Measurements from ENCODE around the gene ARHGEF25.

The ARHGEF25 gene

DNA sequence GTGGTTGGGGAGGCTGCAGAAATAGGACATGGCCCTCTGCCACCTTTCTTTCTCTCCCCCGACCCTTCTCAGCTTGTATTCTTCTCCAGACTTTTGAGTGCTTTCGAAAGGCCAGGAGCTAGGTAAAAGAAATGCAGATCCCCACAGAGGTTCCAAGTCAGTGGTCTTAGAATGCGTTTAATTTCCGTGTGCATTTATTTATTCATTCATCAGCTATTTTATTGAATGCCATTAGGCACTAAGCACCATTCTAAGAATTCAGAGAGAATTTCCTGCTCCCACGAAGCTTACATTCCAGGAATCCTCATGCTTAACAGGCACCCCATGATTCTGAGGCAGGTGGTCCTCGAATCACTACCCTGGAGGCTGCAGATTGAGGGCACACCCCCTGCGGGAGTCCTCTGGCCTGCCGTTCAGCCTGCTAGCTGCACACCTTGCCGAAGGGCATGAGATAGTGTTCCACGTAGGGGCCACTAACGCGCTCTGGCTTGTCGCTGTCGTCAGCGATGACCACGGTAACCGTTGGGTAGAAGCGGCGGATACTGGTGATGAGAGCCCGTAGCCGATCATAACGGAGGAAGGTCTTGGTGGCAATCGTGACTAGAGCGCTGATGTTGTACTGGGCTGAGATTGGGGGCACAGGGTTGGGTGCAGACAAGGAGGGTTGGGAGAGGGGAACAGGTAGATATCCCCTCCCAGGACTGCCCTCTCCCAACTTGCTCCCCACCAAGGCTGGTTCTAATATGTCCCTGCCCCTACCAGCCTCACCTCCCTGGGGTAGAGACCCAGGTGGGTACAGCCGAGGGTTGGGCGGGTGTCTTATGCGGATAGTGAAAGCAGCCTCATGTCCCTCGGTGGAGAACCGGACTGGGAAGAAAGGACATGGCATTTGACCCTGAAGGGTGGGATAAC, 17.3 kb downstream of the ARHGEF25 start:
- Histone ChIP-seq H3K9me2 (replicated peaks; ENCODE audit: insufficient read depth, low read length) (no peaks in the 10 kb centered on the region), H3F3A (ENCODE audit: insufficient read depth) (no peaks in the 10 kb centered on the region), H3K4me2 (ENCODE audit: low read depth, low read length, poor library complexity, severe bottlenecking) (no peak overlapping the region), H2AFZ (ENCODE audit: low read depth, low read length, severe bottlenecking) (no peak overlapping the region), H3K4me3 (ENCODE audit: insufficient read depth, low read length, poor library complexity, severe bottlenecking) (no peak overlapping the region), H4K20me1 (ENCODE audit: low read depth, low read length) (no peaks in the 10 kb centered on the region), H3K27me3 (ENCODE audit: low read length) (no peaks in the 10 kb centered on the region), H3K9me3 (ENCODE audit: insufficient read depth, low read length) (no peaks in the 10 kb centered on the region), H3K9ac (ENCODE audit: low read length) (no peak overlapping the region), H3K79me2 (ENCODE audit: insufficient read depth, low read length) (no peaks in the 10 kb centered on the region), H3K36me3 (ENCODE audit: low read length) (no peaks in the 10 kb centered on the region), H3K27ac (ENCODE audit: low read depth, low read length) (no peak overlapping the region)
- TF ChIP-seq EZH2phosphoT487 (conservative IDR thresholded peaks at IDR 0.05; ENCODE audit: low read length), result no peak
- TF ChIP-seq, protein P1, sequence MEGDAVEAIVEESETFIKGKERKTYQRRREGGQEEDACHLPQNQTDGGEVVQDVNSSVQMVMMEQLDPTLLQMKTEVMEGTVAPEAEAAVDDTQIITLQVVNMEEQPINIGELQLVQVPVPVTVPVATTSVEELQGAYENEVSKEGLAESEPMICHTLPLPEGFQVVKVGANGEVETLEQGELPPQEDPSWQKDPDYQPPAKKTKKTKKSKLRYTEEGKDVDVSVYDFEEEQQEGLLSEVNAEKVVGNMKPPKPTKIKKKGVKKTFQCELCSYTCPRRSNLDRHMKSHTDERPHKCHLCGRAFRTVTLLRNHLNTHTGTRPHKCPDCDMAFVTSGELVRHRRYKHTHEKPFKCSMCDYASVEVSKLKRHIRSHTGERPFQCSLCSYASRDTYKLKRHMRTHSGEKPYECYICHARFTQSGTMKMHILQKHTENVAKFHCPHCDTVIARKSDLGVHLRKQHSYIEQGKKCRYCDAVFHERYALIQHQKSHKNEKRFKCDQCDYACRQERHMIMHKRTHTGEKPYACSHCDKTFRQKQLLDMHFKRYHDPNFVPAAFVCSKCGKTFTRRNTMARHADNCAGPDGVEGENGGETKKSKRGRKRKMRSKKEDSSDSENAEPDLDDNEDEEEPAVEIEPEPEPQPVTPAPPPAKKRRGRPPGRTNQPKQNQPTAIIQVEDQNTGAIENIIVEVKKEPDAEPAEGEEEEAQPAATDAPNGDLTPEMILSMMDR (IDR thresholded peaks at IDR 0.05; ENCODE audit: insufficient read depth, low read length, poor library complexity, severe bottlenecking), result no peak

DNA sequence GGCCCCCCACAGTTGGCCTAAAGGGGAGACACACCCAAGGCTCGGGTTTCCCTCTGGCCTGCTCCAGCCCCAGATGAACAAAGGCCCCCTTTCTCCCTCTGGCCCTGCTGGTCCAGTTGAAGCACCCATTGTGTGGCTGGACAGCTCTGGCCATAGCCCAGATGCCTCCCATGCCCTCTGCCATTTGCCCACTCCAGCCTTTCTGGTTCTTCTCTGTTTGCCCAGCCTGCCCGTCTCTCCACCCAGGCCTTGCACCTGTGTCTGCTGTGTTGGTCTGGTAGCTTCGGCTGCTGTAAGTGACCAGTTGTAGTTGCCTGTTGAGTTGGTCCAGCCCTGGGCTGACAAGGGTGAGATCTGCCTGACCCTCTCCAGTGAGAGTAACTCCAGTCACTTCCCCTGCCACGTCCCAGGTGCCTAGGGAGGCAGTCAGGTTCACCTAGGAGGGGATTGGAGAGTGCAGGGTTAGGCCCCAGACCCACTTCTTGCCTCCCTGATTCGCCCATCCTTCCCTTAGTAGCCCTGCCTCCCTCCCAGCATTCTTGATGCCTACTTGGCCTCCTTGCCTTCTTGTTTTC, 18.7 kb downstream of the ARHGEF25 start:
- H3K9me2 ChIP-seq (replicated peaks; ENCODE audit: insufficient read depth, low read length), result no peaks in the 10 kb centered on the region
- TF ChIP-seq, protein P1 (IDR thresholded peaks at IDR 0.05; ENCODE audit: insufficient read depth, low read length, poor library complexity, severe bottlenecking), result no peak
- TF ChIP-seq EZH2phosphoT487 (conservative IDR thresholded peaks at IDR 0.05; ENCODE audit: low read length), result no peak
- H3K9ac ChIP-seq (ENCODE audit: low read length), result no peak overlapping the region
- H3K79me2 ChIP-seq (ENCODE audit: insufficient read depth, low read length), result no peaks in the 10 kb centered on the region
- no peak overlapping the region for H3K27ac ChIP-seq (ENCODE audit: low read depth, low read length)
- H3K36me3 ChIP-seq (ENCODE audit: low read length), result no peaks in the 10 kb centered on the region
- H3K9me3 ChIP-seq (ENCODE audit: insufficient read depth, low read length), result no peaks in the 10 kb centered on the region
- no peak overlapping the region for H2AFZ ChIP-seq (ENCODE audit: low read depth, low read length, severe bottlenecking)
- no peaks in the 10 kb centered on the region for H4K20me1 ChIP-seq (ENCODE audit: low read depth, low read length)
- no peaks in the 10 kb centered on the region for H3F3A ChIP-seq (ENCODE audit: insufficient read depth)
- no peak overlapping the region for H3K4me3 ChIP-seq (ENCODE audit: insufficient read depth, low read length, poor library complexity, severe bottlenecking)
- no peak overlapping the region for H3K4me2 ChIP-seq (ENCODE audit: low read depth, low read length, poor library complexity, severe bottlenecking)
- H3K27me3 ChIP-seq (ENCODE audit: low read length), result no peaks in the 10 kb centered on the region

DNA sequence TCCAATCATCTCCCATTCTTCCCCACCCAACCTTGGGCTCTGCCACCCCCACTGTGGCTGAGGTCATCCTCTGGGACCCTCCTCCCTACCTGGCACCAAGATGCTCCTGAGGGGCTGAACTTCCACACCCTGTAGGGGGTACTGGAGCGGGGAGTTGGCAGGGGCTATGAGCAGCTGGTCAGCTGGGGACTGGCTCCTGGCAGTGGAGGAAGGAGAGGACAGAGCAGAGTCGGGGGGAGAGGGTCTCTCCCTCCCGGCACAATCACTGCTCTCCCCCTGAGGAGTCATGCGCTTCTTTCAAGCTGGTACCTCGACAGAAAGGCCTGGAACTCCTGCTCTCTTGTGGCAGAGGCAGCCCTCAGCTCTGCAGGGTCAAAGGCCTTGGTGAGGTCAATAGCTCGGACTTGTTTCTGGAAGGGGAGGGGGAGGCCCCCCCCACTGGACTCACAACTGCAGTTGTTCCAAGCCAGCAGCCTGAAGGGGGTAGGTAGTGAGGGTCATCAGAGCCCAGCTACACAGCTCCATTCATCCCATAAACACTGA, 19.7 kb downstream of the ARHGEF25 start:
- Histone ChIP-seq H3K27me3 (ENCODE audit: low read length) (no peaks in the 10 kb centered on the region), H3K9ac (ENCODE audit: low read length) (no peak overlapping the region), H3K4me3 (ENCODE audit: insufficient read depth, low read length, poor library complexity, severe bottlenecking) (no peak overlapping the region)

More for the DNA sequence above, 19.7 kb downstream of the ARHGEF25 start:
- no peaks in the 10 kb centered on the region for H3K9me3 ChIP-seq (ENCODE audit: insufficient read depth, low read length)
- no peaks in the 10 kb centered on the region for H3F3A ChIP-seq (ENCODE audit: insufficient read depth)
- no peak overlapping the region for H3K4me2 ChIP-seq (ENCODE audit: low read depth, low read length, poor library complexity, severe bottlenecking)
- H3K27ac ChIP-seq (ENCODE audit: low read depth, low read length), result no peak overlapping the region
- H4K20me1 ChIP-seq (ENCODE audit: low read depth, low read length), result no peaks in the 10 kb centered on the region
- H3K79me2 ChIP-seq (ENCODE audit: insufficient read depth, low read length), result no peaks in the 10 kb centered on the region
- H3K9me2 ChIP-seq (replicated peaks; ENCODE audit: insufficient read depth, low read length), result no peaks in the 10 kb centered on the region
- H3K36me3 ChIP-seq (ENCODE audit: low read length), result no peaks in the 10 kb centered on the region
- no peak overlapping the region for H2AFZ ChIP-seq (ENCODE audit: low read depth, low read length, severe bottlenecking)
- TF ChIP-seq EZH2phosphoT487 (conservative IDR thresholded peaks at IDR 0.05; ENCODE audit: low read length), result no peak
- TF ChIP-seq, protein P1 (IDR thresholded peaks at IDR 0.05; ENCODE audit: insufficient read depth, low read length, poor library complexity, severe bottlenecking), result no peak
